Psoas muscle (tissue), 8 donors: ENCODE data around the gene COG2. TPM values are rescaled to one million over a fixed set of nuclear protein-coding genes. Genes with fewer than 3 reads are reported as not detected.
A peak's percentile ranks its signal among the peaks of the same experiment; 100 is the strongest.

Source experiments
- ATAC-seq, 4 donors: fragments of 200-7000 bp; cut with Tn5 transposase; one replicate each; pipeline ENCODE4 v1.9.1; 2020; ENCODE audit warnings: moderate library complexity in 3 of 4, mild to moderate bottlenecking in 2 of 4
- DNase-seq, 2 donors: peaks; one replicate each; pipeline ENCODE4 v3.0.0-alpha.2; 2020
- H3K27ac ChIP-seq: fragments of 200-600 bp; one replicate; pipeline ENCODE4 v1.8.0; 2022
- H3K27me3 ChIP-seq, 3 donors: fragments of 200-600 bp in 1 of 3; one replicate each; pipeline versions ENCODE4 v1.6.1 to v1.8.0; 2013 to 2022; ENCODE audit warnings: low read length in 2 of 3, mild to moderate bottlenecking in 2 of 3, moderate library complexity in 1 of 3; ENCODE audit not compliant: insufficient read depth in 3 of 3
- H3K36me3 ChIP-seq, 2 donors: fragments of 200-600 bp in 1 of 2; one replicate each; pipeline versions ENCODE4 v1.6.1 to v1.8.0; 2013 to 2022; ENCODE audit warnings: low read depth in 1 of 2, mild to moderate bottlenecking in 1 of 2, moderate library complexity in 1 of 2; ENCODE audit not compliant: insufficient read depth in 1 of 2
- H3K4me1 ChIP-seq: fragments of 200-600 bp; one replicate; pipeline ENCODE4 v1.8.0; 2022
- H3K4me3 ChIP-seq: fragments of 200-600 bp; one replicate; pipeline ENCODE4 v1.8.0; 2022; ENCODE audit warnings: mild to moderate bottlenecking
- H3K9me3 ChIP-seq: fragments of 200-600 bp; one replicate; pipeline ENCODE4 v1.8.0; 2022
- WGBS, 3 donors: extraction: QIAGEN DNeasy Blood & Tissue Kit; methylation state at CpG; one replicate each; pipeline versions ENCODE4 v1.1.6 to v1.1.7; 2013; 5-methylcytosine and 5-hydroxymethylcytosine counted together
- intact Hi-C, 2 donors: fragments of 100-400 bp; cut with DNase I; formaldehyde crosslinking; loops; one replicate each; pipeline versions ENCODE4 v1.11.0 to v1.14.2; 2022
- polyA plus RNA-seq, 3 donors: library from polyadenylated mRNA; stranded (reverse); fragments of 200-250 nt; gene quantifications; one replicate each; pipeline ENCODE4 v1.2.3, GENCODE V29; 2013
- total RNA-seq, 4 donors: library from RNA; stranded (reverse); fragmentation: NEBNext Ultra II Directional in 2 of 4; extraction: Animal tissue kit (Norgen Biotek cat#: 25700) in 2 of 4; gene quantifications; one replicate each; pipeline versions ENCODE4 v1.2.1 to v1.2.4, GENCODE V29; 2021 to 2023
- TF ChIP-seq, protein P1 (sequence below): fragments of 200-600 bp; IDR thresholded peaks from one replicate; pipeline ENCODE4 v1.8.0; 2022; ENCODE audit warnings: antibody characterized with exemption
- donor health status: healthy with polysubstance abuse.
- donor health status: DM: no; HTN: no; CAD: no; lungs with moderate emphysema.
- donor health status: Bipolar disorder and iron deficiency.
- donor health status: healthy.
- donor health status: DM: yes; HTN: yes; CAD: no.
- donor health status: DM: no; HTN: no; CAD: no.
- donor health status: DM: no; HTN: no; CAD: no.
- donor health status: DM: yes; HTN: yes; CAD: no.

The COG2 gene
- total and polyA plus RNA-seq, 7 donors, result 11.9 to 30.5 (median 21.3) TPM

DNA sequence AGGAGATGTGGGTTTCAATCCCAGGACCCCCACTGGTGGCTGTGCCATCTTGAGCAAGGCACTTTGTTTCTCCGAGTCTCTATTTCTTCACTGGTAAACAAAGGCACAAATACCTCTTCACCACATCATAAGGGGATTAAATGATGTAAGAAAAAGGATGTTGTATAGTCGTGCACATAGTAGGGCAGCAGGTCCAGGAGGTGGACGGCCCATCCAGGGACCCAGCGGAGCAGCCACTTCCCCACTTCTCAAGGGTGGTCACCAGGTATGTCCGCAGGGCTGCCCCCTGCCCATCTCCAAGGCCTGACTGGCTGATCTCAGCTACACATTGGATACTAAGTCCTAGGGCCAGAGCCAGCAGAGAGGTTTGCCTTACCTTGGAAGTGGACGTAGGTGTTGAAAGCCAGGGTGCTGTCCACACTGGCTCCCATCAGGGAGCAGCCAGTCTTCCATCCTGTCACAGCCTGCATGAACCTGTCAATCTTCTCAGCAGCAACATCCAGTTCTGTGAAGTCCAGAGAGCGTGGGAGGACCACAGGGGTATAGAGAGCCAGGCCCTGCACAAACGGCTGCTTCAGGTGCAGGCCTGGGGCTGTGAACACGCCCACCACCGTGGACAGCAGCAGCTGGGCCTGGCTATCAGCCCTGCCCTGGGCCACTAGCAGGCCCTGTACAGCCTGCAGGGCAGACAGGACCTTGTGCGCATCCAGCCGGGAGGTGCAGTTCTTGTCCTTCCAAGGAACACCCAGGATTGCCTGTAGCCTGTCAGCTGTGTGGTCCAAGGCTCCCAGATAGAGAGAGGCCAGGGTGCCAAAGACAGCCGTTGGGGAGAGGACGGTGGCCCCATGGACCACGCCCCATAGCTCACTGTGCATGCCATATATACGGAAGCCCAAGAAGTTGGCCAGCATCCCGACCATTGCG, 67.6 kb downstream of the COG2 start:
- H3K27ac ChIP-seq, result no peak overlapping the region
- TF ChIP-seq, protein P1, sequence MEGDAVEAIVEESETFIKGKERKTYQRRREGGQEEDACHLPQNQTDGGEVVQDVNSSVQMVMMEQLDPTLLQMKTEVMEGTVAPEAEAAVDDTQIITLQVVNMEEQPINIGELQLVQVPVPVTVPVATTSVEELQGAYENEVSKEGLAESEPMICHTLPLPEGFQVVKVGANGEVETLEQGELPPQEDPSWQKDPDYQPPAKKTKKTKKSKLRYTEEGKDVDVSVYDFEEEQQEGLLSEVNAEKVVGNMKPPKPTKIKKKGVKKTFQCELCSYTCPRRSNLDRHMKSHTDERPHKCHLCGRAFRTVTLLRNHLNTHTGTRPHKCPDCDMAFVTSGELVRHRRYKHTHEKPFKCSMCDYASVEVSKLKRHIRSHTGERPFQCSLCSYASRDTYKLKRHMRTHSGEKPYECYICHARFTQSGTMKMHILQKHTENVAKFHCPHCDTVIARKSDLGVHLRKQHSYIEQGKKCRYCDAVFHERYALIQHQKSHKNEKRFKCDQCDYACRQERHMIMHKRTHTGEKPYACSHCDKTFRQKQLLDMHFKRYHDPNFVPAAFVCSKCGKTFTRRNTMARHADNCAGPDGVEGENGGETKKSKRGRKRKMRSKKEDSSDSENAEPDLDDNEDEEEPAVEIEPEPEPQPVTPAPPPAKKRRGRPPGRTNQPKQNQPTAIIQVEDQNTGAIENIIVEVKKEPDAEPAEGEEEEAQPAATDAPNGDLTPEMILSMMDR, result no peak
- intact Hi-C loops, result loop anchor here in 1 of 2 donors (5.0 kb wide), 1 partner anchor 62 kb away; no protein-coding TSS in a partner anchor

DNA sequence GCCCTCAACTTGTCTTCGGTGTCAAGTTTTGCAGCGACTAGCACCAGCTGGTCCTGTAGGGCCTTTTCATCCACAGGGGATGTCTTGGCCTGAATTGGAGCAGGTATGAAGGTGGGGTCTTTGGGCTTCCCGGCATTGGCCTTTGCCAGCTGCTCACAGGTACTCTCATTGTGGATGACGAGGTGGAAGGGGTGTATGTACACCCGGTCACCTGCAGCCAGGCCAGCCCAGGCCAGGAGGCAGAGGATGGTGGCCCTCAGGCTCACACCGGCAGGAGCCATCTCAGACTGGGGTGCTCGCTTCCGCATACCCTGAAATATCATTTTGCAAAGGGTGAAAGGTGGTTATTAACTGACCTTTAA, 68.2 kb downstream of the COG2 start:
- Histone ChIP-seq H3K36me3 (peaks cover 0 to 17% of the 10 kb centered on the region in 2 donors), H3K9me3 (no peaks in the 10 kb centered on the region), H3K4me3 (no peak overlapping the region), H3K27me3 (no peaks in the 10 kb centered on the region), H3K27ac (no peak overlapping the region), H3K4me1 (peaks cover 22% of the 10 kb centered on the region)
- TF ChIP-seq, protein P1, result no peak
- ATAC-seq, result no peak
- intact Hi-C loops, result loop anchor here in 1 of 2 donors (5.0 kb wide), 1 partner anchor 62 kb away; no protein-coding TSS in a partner anchor
- peak in 1 of 2 donors; percentile 25 for DNase-seq
- 93 to 96% (median 96%) methylated on average over 8 of the region's 8 CpGs for WGBS, 3 donors

More for the DNA sequence above, 67.6 kb downstream of the COG2 start:
- DNase-seq (no peak), ATAC-seq (no peak)
- 72 to 81% (median 73%) methylated on average over 18 of the region's 18 CpGs for WGBS, 3 donors
- H3K27me3 ChIP-seq, result no peaks in the 10 kb centered on the region
- peaks cover 0 to 21% of the 10 kb centered on the region in 2 donors for H3K36me3 ChIP-seq
- H3K4me3 ChIP-seq, result no peak overlapping the region
- H3K4me1 ChIP-seq, result peaks cover 17% of the 10 kb centered on the region
- no peaks in the 10 kb centered on the region for H3K9me3 ChIP-seq

DNA sequence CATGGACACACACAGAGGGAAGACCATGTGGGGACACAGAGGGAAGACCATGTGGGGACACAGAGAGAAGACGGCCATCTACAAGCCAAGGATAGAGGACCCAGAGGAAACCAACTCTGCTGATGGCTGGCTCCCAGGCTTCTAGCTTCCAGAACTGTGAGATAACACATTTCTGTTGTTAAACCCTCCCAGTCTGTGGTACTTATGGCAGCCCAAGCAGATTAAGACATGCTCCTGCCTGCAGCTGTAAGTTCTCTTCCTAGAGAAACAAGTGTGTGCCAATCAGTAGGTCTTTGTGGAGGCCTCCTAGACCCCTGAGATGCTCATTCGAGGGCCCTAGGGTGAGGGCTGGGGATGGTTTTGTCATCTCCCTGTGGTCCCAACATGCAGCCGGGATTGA, 69.0 kb downstream of the COG2 start:
- ATAC-seq, result no peak
- intact Hi-C loops, result loop anchor here in 1 of 2 donors (5.0 kb wide), 1 partner anchor 61 kb away; no protein-coding TSS in a partner anchor
- no peaks in the 10 kb centered on the region for H3K9me3 ChIP-seq
- no peak overlapping the region for H3K27ac ChIP-seq
- 85 to 90% (median 87%) methylated on average over 3 of the region's 3 CpGs for WGBS, 3 donors
- peaks cover 25% of the 10 kb centered on the region for H3K4me1 ChIP-seq
- DNase-seq, result no peak
- no peaks in the 10 kb centered on the region for H3K27me3 ChIP-seq
- TF ChIP-seq, protein P1, result no peak
- H3K36me3 ChIP-seq, result peaks cover 0 to 13% of the 10 kb centered on the region in 2 donors
- no peak overlapping the region for H3K4me3 ChIP-seq

DNA sequence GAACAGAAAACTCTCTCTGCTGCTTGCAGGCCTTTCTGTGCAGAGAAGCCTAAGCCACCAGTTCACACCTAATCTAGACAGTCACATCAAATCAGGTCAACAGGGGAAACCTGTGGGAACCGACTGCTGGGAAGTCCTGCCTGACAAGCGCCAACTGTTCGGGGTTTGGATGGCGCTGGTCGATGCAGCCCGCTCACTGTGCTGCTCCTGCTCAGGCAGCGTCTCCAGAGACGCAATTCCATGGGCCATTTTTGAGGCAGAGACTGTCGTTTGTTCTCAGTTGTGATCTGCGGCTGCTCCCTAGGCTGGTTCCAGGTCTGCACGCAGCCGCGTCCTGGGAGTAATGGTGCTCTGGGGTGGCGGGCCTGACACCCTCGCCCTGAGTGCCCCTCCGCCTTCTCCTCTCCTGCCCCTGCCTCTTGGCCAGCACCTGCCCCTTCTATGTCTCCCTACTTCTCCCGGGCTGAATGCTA, 70.2 kb downstream of the COG2 start:
- DNase-seq (no peak), ATAC-seq (no peak)
- peak overlapping the region; percentile 27 for H3K27ac ChIP-seq
- no peaks in the 10 kb centered on the region for H3K9me3 ChIP-seq
- H3K27me3 ChIP-seq, result no peaks in the 10 kb centered on the region
- TF ChIP-seq, protein P1, result no peak
- H3K36me3 ChIP-seq, result peaks cover 0 to 13% of the 10 kb centered on the region in 2 donors
- intact Hi-C loops, result loop anchor here in 1 of 2 donors (2.0 to 5.0 kb wide), 2 partner anchors 60 to 70 kb away; partner anchors contain the start of gene COG2
- H3K4me3 ChIP-seq, result peak overlapping the region; percentile 64
- 91 to 95% (median 92%) methylated on average over 17 of the region's 17 CpGs for WGBS, 3 donors
- peaks cover 25% of the 10 kb centered on the region for H3K4me1 ChIP-seq
